SH-SY5Y (cell line): ENCODE measurements around the gene DRC3.

ENCODE experiments used
- GATA2 ChIP-seq: IDR thresholded peaks from 2 replicates; pipeline ENCODE4 v1.6.1; 2011; ENCODE audit warnings: mild to moderate bottlenecking, low read depth, low read length
- GATA3 ChIP-seq: IDR thresholded peaks from 2 replicates; pipeline ENCODE4 v1.6.1; 2011; ENCODE audit warnings: low read depth, mild to moderate bottlenecking, low read length, moderate library complexity

DNA sequence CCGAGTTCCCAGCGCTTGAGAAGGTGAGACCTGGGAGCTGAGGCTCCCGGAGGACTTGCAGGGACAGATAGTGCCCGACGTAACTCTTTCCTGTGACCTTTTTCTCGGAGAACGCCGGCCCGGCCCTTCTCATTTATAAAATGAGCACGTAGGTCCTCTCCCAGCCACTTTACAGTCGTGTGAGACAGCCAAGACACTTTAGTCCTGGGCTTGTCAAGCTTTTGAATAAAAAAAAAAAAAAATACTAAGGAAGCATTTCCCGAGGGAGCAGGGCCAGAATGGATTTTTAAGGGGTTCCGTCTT is 241 bp downstream of the DRC3 start:
- TF ChIP-seq GATA2, result no peak
- no peak for TF ChIP-seq GATA3
